ENCODE data around the gene TAPT1.

Gene TAPT1

GRCh38 chr4:16131293-16131692 lies 95.0 kb downstream of the TAPT1 start:
- no peak for DNase-seq (ENCODE audit: low spot score)

- DNase-seq (ENCODE audit: low spot score), result no peak
Measured at GRCh38 chr4:16129336-16129735, 96.9 kb downstream of the TAPT1 start.

- no peak for DNase-seq (ENCODE audit: low spot score)
Measured at GRCh38 chr4:16126714-16127113, 99.6 kb downstream of the TAPT1 start.

GRCh38 chr4:16125571-16126445 lies 100.5 kb downstream of the TAPT1 start:
- peak; percentile 81 for DNase-seq (ENCODE audit: low spot score)

GRCh38 chr4:16124232-16124631 lies 102.0 kb downstream of the TAPT1 start:
- DNase-seq (ENCODE audit: low spot score), result no peak

GRCh38 chr4:16123356-16124084 lies 102.8 kb downstream of the TAPT1 start:
- DNase-seq (ENCODE audit: low spot score), result peak; percentile 67

- peak; percentile 33 for DNase-seq (ENCODE audit: low spot score)
Measured at GRCh38 chr4:16122784-16123183, 103.5 kb downstream of the TAPT1 start.

- peak; percentile 38 for DNase-seq (ENCODE audit: low spot score)
Measured at GRCh38 chr4:16122308-16122711, 104.0 kb downstream of the TAPT1 start.

GRCh38 chr4:16120720-16121119 lies 105.6 kb downstream of the TAPT1 start:
- peak; percentile 32 for DNase-seq (ENCODE audit: low spot score)

- DNase-seq (ENCODE audit: low spot score), result no peak
Measured at GRCh38 chr4:16119981-16120380, 106.3 kb downstream of the TAPT1 start.

GRCh38 chr4:16118090-16118489 lies 108.2 kb downstream of the TAPT1 start:
- DNase-seq (ENCODE audit: low spot score), result peak; percentile 49

GRCh38 chr4:16117164-16117563 lies 109.1 kb downstream of the TAPT1 start:
- peak; percentile 31 for DNase-seq (ENCODE audit: low spot score)

GRCh38 chr4:16116493-16116990 lies 109.7 kb downstream of the TAPT1 start:
- peak; percentile 50 for DNase-seq (ENCODE audit: low spot score)

GRCh38 chr4:16116019-16116418 lies 110.3 kb downstream of the TAPT1 start:
- DNase-seq (ENCODE audit: low spot score), result no peak

- no peak for DNase-seq (ENCODE audit: low spot score)
Measured at GRCh38 chr4:16114546-16114945, 111.7 kb downstream of the TAPT1 start.

- no peak for DNase-seq (ENCODE audit: low spot score)
Measured at GRCh38 chr4:16113741-16114140, 112.5 kb downstream of the TAPT1 start.

- DNase-seq (ENCODE audit: low spot score), result no peak
Measured at GRCh38 chr4:16111533-16111932, 114.7 kb downstream of the TAPT1 start.

GRCh38 chr4:16110661-16111290 lies 115.5 kb downstream of the TAPT1 start:
- peak; percentile 78 for DNase-seq (ENCODE audit: low spot score)
